K562 (cell line): ENCODE results near the gene KDM2A. TPM values are rescaled to one million over a fixed set of nuclear protein-coding genes. Genes with fewer than 3 reads are reported as not detected.

Source experiments
- CEBPB ChIP-seq: fragments of 450-650 bp; IDR thresholded peaks from 2 replicates; pipeline ENCODE4 v1.6.1; 2016; ENCODE audit warnings: missing genetic modification characterization, missing compliant biosample characterization
- DEAF1 ChIP-seq: fragments of 450-650 bp; formaldehyde crosslinking; IDR thresholded peaks from 2 replicates; pipeline ENCODE4 v1.4.0; 2020; ENCODE audit warnings: mild to moderate bottlenecking, moderate library complexity
- ETV1 ChIP-seq: fragments of 450-650 bp; conservative IDR thresholded peaks from 2 replicates; pipeline ENCODE4 v1.6.1; 2016; ENCODE audit warnings: missing genetic modification characterization, control low read depth, low read depth, missing compliant biosample characterization
- HLTF ChIP-seq: fragments of 450-650 bp; IDR thresholded peaks from 2 replicates; pipeline ENCODE4 v1.6.1; 2016
- HMG20B ChIP-seq: fragments of 250-450 bp; sonication (Bioruptor Pico); IDR thresholded peaks from 2 replicates; pipeline ENCODE4 v1.5.0; 2021; ENCODE audit warnings: mild to moderate bottlenecking
- IRF1 ChIP-seq: sonication (generic); formaldehyde crosslinking; IDR thresholded peaks from 2 replicates; pipeline ENCODE4 v1.8.0; 2022; ENCODE audit warnings: missing genetic modification reagents, mild to moderate bottlenecking, borderline replicate concordance
- LCOR ChIP-seq: sonication (generic); formaldehyde crosslinking; IDR thresholded peaks from 2 replicates; pipeline ENCODE4 v1.8.0; 2022; ENCODE audit warnings: mild to moderate bottlenecking, missing genetic modification reagents
- MTA3 ChIP-seq: fragments of 450-650 bp; formaldehyde crosslinking; IDR thresholded peaks from 2 replicates; pipeline ENCODE4 v1.6.1; 2017; ENCODE audit warnings: mild to moderate bottlenecking, borderline replicate concordance
- NKRF ChIP-seq: fragments of 450-650 bp; IDR thresholded peaks from 2 replicates; pipeline ENCODE4 v1.6.1; 2016; ENCODE audit warnings: borderline replicate concordance
- NONO ChIP-seq, 2 experiments: fragments of 200-400 bp in 1 of 2; fragments of 450-650 bp in 1 of 2; formaldehyde crosslinking in 1 of 2; IDR thresholded peaks; 2 replicates each; pipeline ENCODE4 v1.6.1; 2017; ENCODE audit warnings: low read depth in 2 of 2, mild to moderate bottlenecking in 2 of 2, moderate library complexity in 2 of 2, low read length in 1 of 2
- NR3C1 ChIP-seq: sonication (generic); formaldehyde crosslinking; IDR thresholded peaks from 2 replicates; pipeline ENCODE4 v1.8.1; 2022; ENCODE audit warnings: missing genetic modification reagents
- SIRT6 ChIP-seq: IDR thresholded peaks from one replicate; pipeline ENCODE4 v1.6.1; 2012; ENCODE audit warnings: low read depth, mild to moderate bottlenecking, control low read depth, inconsistent platforms, low read length, moderate library complexity
- TBL1XR1 ChIP-seq, 2 experiments: IDR thresholded peaks; 2 replicates each; pipeline ENCODE4 v1.6.1; 2012; ENCODE audit warnings: improper control_type of control experiment in 2 of 2, low read length in 2 of 2, mild to moderate bottlenecking in 1 of 2
- TBP ChIP-seq: optimal IDR thresholded peaks from 2 replicates; pipeline ENCODE3; 2011; ENCODE audit warnings: low read depth, low read length, improper control_type of control experiment
- polyA plus RNA-seq, 8 experiments: library from polyadenylated mRNA; depleted of rRNA in 4 of 8; stranded (reverse) in 5 of 8; unstranded in 3 of 8; fragments of >200 nt; fragmentation: Nextera tagmentation in 2 of 8; fragmentation: Illumina TruSeq in 1 of 8; extraction: Ambion mirVana in 2 of 8; extraction: Trizol in 1 of 8; gene quantifications; 2 replicates each; pipeline versions ENCODE4 v1.2.1 to v1.2.3, GENCODE V29; 2011 to 2014; ENCODE audit warnings: inconsistent platforms in 1 of 8, missing spikeins in 1 of 8
- total RNA-seq, 7 experiments: library from RNA; depleted of rRNA in 6 of 7; stranded (reverse); fragments of >200 nt in 6 of 7; fragmentation: Illumina TruSeq in 2 of 7; extraction: Trizol in 2 of 7; gene quantifications; 2 replicates each; pipeline versions ENCODE4 v1.2.1 to v1.2.3, GENCODE V29; 2011 to 2021; ENCODE audit warnings: low replicate concordance in 1 of 7
- TF ChIP-seq, protein P1 (sequence below): fragments of 450-650 bp; IDR thresholded peaks from 2 replicates; pipeline ENCODE4 v1.7.1; 2018; ENCODE audit warnings: mild to moderate bottlenecking, low read depth; ENCODE audit not compliant: partially characterized antibody
- TF ChIP-seq, protein P2 (sequence below), 3 experiments: IDR thresholded peaks in 2 of 3; conservative IDR thresholded peaks in 1 of 3; 2 replicates each; pipeline ENCODE4 v1.5.1; 2011 to 2012; ENCODE audit warnings: low read length in 3 of 3, mild to moderate bottlenecking in 3 of 3, control low read depth in 2 of 3, improper control_type of control experiment in 1 of 3, inconsistent platforms in 1 of 3, low read depth in 1 of 3, mixed read lengths in 1 of 3, moderate library complexity in 1 of 3; ENCODE audit not compliant: insufficient read depth in 2 of 3

The KDM2A gene
- total and polyA plus RNA-seq, 9 of the 15 experiments (the other 6 are each of a cell fraction or from before 2014, with no cell fraction given), result 5.0 to 39.3 (median 21.3) TPM

DNA sequence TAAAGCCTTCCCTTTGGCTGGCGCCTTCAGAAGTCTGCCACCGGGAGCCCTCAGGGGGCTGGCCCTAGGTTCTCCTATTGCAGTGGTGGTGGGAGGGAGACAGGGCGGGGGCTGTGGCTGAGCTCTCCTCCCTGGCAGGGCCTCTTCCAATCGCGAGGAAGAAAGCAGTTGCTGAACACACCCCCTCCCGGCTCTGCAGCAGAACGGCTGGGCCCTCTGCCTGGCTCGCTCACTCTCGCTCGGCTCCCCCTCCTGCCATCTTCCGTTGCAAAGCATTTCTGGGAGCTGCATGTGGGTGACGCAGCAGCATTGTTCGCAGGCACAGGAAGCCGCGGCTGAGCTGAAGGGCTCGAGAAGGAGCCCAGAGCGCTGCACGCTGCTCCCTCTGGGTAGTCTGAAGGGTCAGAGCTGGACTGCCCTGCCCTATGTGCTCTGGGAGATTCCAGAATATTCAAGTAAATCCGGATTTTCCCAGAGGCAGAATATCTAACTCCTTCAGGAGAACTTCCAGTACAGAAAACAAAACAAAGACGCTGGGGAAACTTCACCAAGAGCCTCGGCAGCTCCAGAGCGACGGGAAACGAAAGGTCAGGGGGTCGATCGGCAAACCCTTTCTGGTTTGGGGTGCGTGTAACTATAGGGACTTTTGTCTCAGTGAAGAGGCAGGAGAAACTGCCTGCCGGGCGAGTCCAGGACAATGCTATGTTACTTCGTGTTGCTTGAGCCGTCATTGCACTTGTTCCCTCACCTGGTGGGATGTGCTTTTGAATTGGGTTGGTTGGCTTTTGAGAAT lies 120.9 kb downstream of the KDM2A start (continued):
- no peak for TF ChIP-seq DEAF1 (CRISPR knock-in tag)
- peak; percentile 96 for TF ChIP-seq NKRF
- TF ChIP-seq CEBPB (tag), result no peak
- TF ChIP-seq SIRT6, result no peak
- peak; percentile 90; the same call in 1 of the 2 replicates for TF ChIP-seq LCOR (CRISPR knock-in tag)
- TF ChIP-seq MTA3, result peak; percentile 90
- no peak for TF ChIP-seq NR3C1
- TF ChIP-seq, protein P1, sequence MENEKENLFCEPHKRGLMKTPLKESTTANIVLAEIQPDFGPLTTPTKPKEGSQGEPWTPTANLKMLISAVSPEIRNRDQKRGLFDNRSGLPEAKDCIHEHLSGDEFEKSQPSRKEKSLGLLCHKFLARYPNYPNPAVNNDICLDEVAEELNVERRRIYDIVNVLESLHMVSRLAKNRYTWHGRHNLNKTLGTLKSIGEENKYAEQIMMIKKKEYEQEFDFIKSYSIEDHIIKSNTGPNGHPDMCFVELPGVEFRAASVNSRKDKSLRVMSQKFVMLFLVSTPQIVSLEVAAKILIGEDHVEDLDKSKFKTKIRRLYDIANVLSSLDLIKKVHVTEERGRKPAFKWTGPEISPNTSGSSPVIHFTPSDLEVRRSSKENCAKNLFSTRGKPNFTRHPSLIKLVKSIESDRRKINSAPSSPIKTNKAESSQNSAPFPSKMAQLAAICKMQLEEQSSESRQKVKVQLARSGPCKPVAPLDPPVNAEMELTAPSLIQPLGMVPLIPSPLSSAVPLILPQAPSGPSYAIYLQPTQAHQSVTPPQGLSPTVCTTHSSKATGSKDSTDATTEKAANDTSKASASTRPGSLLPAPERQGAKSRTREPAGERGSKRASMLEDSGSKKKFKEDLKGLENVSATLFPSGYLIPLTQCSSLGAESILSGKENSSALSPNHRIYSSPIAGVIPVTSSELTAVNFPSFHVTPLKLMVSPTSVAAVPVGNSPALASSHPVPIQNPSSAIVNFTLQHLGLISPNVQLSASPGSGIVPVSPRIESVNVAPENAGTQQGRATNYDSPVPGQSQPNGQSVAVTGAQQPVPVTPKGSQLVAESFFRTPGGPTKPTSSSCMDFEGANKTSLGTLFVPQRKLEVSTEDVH, result no peak
- TF ChIP-seq TBL1XR1 (IDR thresholded peaks at IDR 0.05; ENCODE audit: low read length in 2 of 2), result peak in 1 of 2 experiments; percentile 22; a peak in 1 of 4 replicates
- TF ChIP-seq, protein P2, sequence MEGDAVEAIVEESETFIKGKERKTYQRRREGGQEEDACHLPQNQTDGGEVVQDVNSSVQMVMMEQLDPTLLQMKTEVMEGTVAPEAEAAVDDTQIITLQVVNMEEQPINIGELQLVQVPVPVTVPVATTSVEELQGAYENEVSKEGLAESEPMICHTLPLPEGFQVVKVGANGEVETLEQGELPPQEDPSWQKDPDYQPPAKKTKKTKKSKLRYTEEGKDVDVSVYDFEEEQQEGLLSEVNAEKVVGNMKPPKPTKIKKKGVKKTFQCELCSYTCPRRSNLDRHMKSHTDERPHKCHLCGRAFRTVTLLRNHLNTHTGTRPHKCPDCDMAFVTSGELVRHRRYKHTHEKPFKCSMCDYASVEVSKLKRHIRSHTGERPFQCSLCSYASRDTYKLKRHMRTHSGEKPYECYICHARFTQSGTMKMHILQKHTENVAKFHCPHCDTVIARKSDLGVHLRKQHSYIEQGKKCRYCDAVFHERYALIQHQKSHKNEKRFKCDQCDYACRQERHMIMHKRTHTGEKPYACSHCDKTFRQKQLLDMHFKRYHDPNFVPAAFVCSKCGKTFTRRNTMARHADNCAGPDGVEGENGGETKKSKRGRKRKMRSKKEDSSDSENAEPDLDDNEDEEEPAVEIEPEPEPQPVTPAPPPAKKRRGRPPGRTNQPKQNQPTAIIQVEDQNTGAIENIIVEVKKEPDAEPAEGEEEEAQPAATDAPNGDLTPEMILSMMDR (IDR thresholded peaks at IDR 0.05 in 2 of 3, conservative IDR thresholded peaks at IDR 0.05 in 1 of 3; ENCODE audit: insufficient read depth in 2 of 3, low read depth in 1 of 3, low read length in 3 of 3), result peak in 1 of 3 experiments; percentile 9; a peak in 1 of 6 replicates
- 0 out of 2 replicates have a peak, but pooled peaks have one; percentile 41 for TF ChIP-seq HLTF
- no peak for TF ChIP-seq HMG20B (CRISPR knock-in tag)
- TF ChIP-seq ETV1, result peak; percentile 48; the same call in 1 of the 2 replicates
- peak; percentile 98 for TF ChIP-seq TBP
- TF ChIP-seq NONO (IDR thresholded peaks at IDR 0.05; ENCODE audit: low read depth in 2 of 2, low read length in 1 of 2), result peak in 1 of 2 experiments; percentile 62; a peak in 1 of 4 replicates
- TF ChIP-seq IRF1 (CRISPR knock-in tag), result no peak
